ENCODE measurements around the gene WNT9A.

DNA sequence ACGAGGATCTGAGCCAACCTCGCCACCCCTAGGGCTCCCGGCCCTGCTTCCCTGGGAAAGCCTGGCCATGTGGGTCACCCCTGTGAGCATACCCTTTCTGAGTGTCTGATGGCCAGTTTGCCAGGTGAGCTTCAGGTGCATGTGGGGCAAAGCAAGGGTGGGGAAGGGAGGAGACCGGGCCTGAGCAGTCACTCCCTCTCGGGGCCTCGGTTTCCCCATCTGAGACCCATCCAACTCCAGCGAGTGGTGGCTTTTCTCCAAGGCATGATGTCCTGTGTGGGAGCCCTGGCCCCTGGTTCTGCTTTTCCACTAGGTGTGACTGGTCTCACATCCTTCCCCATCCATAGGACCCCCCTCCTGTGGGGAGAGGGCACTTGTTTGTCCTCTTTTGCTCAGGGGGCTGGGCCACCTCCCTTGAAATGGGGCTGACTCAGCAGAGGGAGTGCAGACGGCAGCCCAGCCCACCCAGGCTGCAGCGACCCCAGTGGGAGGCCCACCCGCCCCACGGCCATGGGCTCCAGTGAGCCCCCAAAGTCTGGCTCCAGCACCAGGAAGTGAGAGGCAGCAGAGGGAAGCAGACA is 1.7 kb upstream of the WNT9A start:
- TF ChIP-seq, protein P1, sequence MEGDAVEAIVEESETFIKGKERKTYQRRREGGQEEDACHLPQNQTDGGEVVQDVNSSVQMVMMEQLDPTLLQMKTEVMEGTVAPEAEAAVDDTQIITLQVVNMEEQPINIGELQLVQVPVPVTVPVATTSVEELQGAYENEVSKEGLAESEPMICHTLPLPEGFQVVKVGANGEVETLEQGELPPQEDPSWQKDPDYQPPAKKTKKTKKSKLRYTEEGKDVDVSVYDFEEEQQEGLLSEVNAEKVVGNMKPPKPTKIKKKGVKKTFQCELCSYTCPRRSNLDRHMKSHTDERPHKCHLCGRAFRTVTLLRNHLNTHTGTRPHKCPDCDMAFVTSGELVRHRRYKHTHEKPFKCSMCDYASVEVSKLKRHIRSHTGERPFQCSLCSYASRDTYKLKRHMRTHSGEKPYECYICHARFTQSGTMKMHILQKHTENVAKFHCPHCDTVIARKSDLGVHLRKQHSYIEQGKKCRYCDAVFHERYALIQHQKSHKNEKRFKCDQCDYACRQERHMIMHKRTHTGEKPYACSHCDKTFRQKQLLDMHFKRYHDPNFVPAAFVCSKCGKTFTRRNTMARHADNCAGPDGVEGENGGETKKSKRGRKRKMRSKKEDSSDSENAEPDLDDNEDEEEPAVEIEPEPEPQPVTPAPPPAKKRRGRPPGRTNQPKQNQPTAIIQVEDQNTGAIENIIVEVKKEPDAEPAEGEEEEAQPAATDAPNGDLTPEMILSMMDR (conservative IDR thresholded peaks at IDR 0.05; ENCODE audit: low read depth, low read length) = no peak
- TF ChIP-seq EZH2 (IDR thresholded peaks at IDR 0.05; ENCODE audit: borderline replicate concordance, low read depth, low read length, poor library complexity, severe bottlenecking) = no peak

All from A673 (cell line).